Measurements from ENCODE around the gene KLHL10.
"Not testable (repeated sequence)": the region's sequence is repeated elsewhere in the genome, so short reads cannot be mapped to it uniquely, and the experiment has no call there.

KLHL10 gene

GRCh38 chr17:41860254-41860931 lies 22.8 kb downstream of the KLHL10 start:
- DNase-seq, result peak in 1 of 3 experiments; percentile 13

- peak in 1 of 3 experiments; percentile 30 for DNase-seq
Measured at GRCh38 chr17:41863074-41863848, 25.6 kb downstream of the KLHL10 start.

GRCh38 chr17:41864498-41864835 lies 26.8 kb downstream of the KLHL10 start:
- no peak for DNase-seq

- DNase-seq, result peak; percentile 89 to 94 (median 91)
Measured at GRCh38 chr17:41864836-41865595, 27.4 kb downstream of the KLHL10 start, which contains the start of gene KLHL11. TSS of gene KLHL11 (minus strand) at chr17:41865423. CDS start at chr17:41865370, 53 bp downstream.

GRCh38 chr17:41865596-41865893 lies 27.9 kb downstream of the KLHL10 start:
- no peak for DNase-seq

GRCh38 chr17:41868568-41868967 lies 30.9 kb downstream of the KLHL10 start:
- DNase-seq, result no peak

GRCh38 chr17:41869426-41869825 lies 31.8 kb downstream of the KLHL10 start:
- DNase-seq, result no peak

GRCh38 chr17:41870097-41870496 lies 32.5 kb downstream of the KLHL10 start:
- no peak for DNase-seq

- DNase-seq, result no peak
Measured at GRCh38 chr17:41870627-41871026, 33.0 kb downstream of the KLHL10 start.

GRCh38 chr17:41871789-41872188 lies 34.2 kb downstream of the KLHL10 start:
- no peak for DNase-seq

GRCh38 chr17:41873559-41874292 lies 36.1 kb downstream of the KLHL10 start:
- DNase-seq, result no peak

GRCh38 chr17:41874293-41874670 lies 36.7 kb downstream of the KLHL10 start:
- DNase-seq, result not testable (repeated sequence)

- DNase-seq, result no peak
Measured at GRCh38 chr17:41880130-41880529, 42.5 kb downstream of the KLHL10 start.

- DNase-seq, result no peak
Measured at GRCh38 chr17:41882756-41883155, 45.1 kb downstream of the KLHL10 start.

GRCh38 chr17:41885733-41886132 lies 48.1 kb downstream of the KLHL10 start:
- DNase-seq, result peak in 1 of 3 experiments; percentile 8

GRCh38 chr17:41888332-41888965 lies 50.8 kb downstream of the KLHL10 start:
- no peak for DNase-seq

- no peak for DNase-seq
Measured at GRCh38 chr17:41891135-41892020, 53.8 kb downstream of the KLHL10 start.

GRCh38 chr17:41892021-41892376 lies 54.4 kb downstream of the KLHL10 start:
- no peak for DNase-seq

- DNase-seq, result no peak
Measured at GRCh38 chr17:41893384-41893783, 55.8 kb downstream of the KLHL10 start.

GRCh38 chr17:41894791-41895331 lies 57.2 kb downstream of the KLHL10 start:
- DNase-seq, result no peak

- DNase-seq, result no peak
Measured at GRCh38 chr17:41895617-41896016, 58.0 kb downstream of the KLHL10 start.

Measured in NCI-H1417 (cell line).